Central memory CD8-positive, alpha-beta T cell (primary cell): Measurements from ENCODE around the gene PRCP.

Source experiments
- ATAC-seq: fragments of 150-1000 bp; cut with Tn5 transposase; replicated peaks from 2 replicates; pipeline ENCODE4 v1.10.0; 2022; ENCODE audit warnings: mild to moderate bottlenecking, moderate FRiP score, moderate number of reproducible peaks; ENCODE audit not compliant: poor library complexity, severe bottlenecking; ENCODE audit errors: extremely low read depth
- DNase-seq, 2 donors: peaks; one replicate each; pipeline ENCODE4 v3.0.0; 2021; ENCODE audit warnings: low spot score in 2 of 2
- H3K27ac Mint-ChIP-seq: one replicate; pipeline ENCODE4 v1.8.0; 2022; ENCODE audit warnings: low read depth, mild to moderate bottlenecking, moderate library complexity, mixed read lengths
- H3K27me3 Mint-ChIP-seq: one replicate; pipeline ENCODE4 v1.8.0; 2022; ENCODE audit warnings: mixed read lengths
- H3K36me3 Mint-ChIP-seq: one replicate; pipeline ENCODE4 v1.8.0; 2022; ENCODE audit warnings: mild to moderate bottlenecking, moderate library complexity, mixed read lengths; ENCODE audit not compliant: insufficient read depth
- H3K4me1 Mint-ChIP-seq: one replicate; pipeline ENCODE4 v1.8.0; 2022; ENCODE audit warnings: mixed read lengths
- H3K4me3 Mint-ChIP-seq: one replicate; pipeline ENCODE4 v1.8.0; 2022; ENCODE audit warnings: mild to moderate bottlenecking, moderate library complexity, mixed read lengths
- H3K9me3 Mint-ChIP-seq: one replicate; pipeline ENCODE4 v1.8.0; 2022; ENCODE audit warnings: mixed read lengths

The PRCP gene

GRCh38 chr11:82883853-82884252 is 16.4 kb downstream of the PRCP start:
- no peaks in the 10 kb centered on the region for H3K36me3 Mint-ChIP-seq
- H3K27ac Mint-ChIP-seq = no peak overlapping the region
- H3K27me3 Mint-ChIP-seq = no peaks in the 10 kb centered on the region
- H3K4me3 Mint-ChIP-seq = no peak overlapping the region
- no peaks in the 10 kb centered on the region for H3K9me3 Mint-ChIP-seq
- peaks cover 5% of the 10 kb centered on the region for H3K4me1 Mint-ChIP-seq
- no peak for ATAC-seq
- DNase-seq = no peak

- DNase-seq = no peak
- no peak overlapping the region for H3K4me3 Mint-ChIP-seq
- H3K27ac Mint-ChIP-seq = no peak overlapping the region
- no peaks in the 10 kb centered on the region for H3K27me3 Mint-ChIP-seq
- peaks cover 28% of the 10 kb centered on the region for H3K4me1 Mint-ChIP-seq
- H3K36me3 Mint-ChIP-seq = no peaks in the 10 kb centered on the region
- H3K9me3 Mint-ChIP-seq = peaks cover 5% of the 10 kb centered on the region
- no peak for ATAC-seq
These were observed 25.3 kb downstream of the PRCP start for GRCh38 chr11:82874646-82875523.

GRCh38 chr11:82873919-82874333 is 26.3 kb downstream of the PRCP start:
- H3K27ac Mint-ChIP-seq = no peak overlapping the region
- no peak overlapping the region for H3K4me3 Mint-ChIP-seq
- ATAC-seq (peak; percentile 36), DNase-seq (no peak)
- H3K9me3 Mint-ChIP-seq = peaks cover 5% of the 10 kb centered on the region
- no peaks in the 10 kb centered on the region for H3K27me3 Mint-ChIP-seq
- peaks cover 28% of the 10 kb centered on the region for H3K4me1 Mint-ChIP-seq
- H3K36me3 Mint-ChIP-seq = no peaks in the 10 kb centered on the region

GRCh38 chr11:82872377-82873150 is 27.7 kb downstream of the PRCP start:
- H3K27ac Mint-ChIP-seq = peak overlapping the region; percentile 30
- no peaks in the 10 kb centered on the region for H3K27me3 Mint-ChIP-seq
- DNase-seq (no peak), ATAC-seq (no peak)
- H3K4me1 Mint-ChIP-seq = peaks cover 31% of the 10 kb centered on the region
- no peaks in the 10 kb centered on the region for H3K36me3 Mint-ChIP-seq
- no peak overlapping the region for H3K4me3 Mint-ChIP-seq
- peaks cover 5% of the 10 kb centered on the region for H3K9me3 Mint-ChIP-seq

GRCh38 chr11:82871646-82872045 is 28.6 kb downstream of the PRCP start:
- no peaks in the 10 kb centered on the region for H3K27me3 Mint-ChIP-seq
- no peaks in the 10 kb centered on the region for H3K36me3 Mint-ChIP-seq
- H3K9me3 Mint-ChIP-seq = peaks cover 2% of the 10 kb centered on the region
- no peak overlapping the region for H3K4me3 Mint-ChIP-seq
- no peak overlapping the region for H3K27ac Mint-ChIP-seq
- ATAC-seq = no peak
- H3K4me1 Mint-ChIP-seq = peaks cover 34% of the 10 kb centered on the region
- DNase-seq = no peak

GRCh38 chr11:82869657-82870056 is 30.6 kb downstream of the PRCP start:
- no peaks in the 10 kb centered on the region for H3K9me3 Mint-ChIP-seq

GRCh38 chr11:82867495-82868082 is 32.6 kb downstream of the PRCP start:
- Mint-ChIP-seq H3K27ac (no peak overlapping the region), H3K27me3 (no peaks in the 10 kb centered on the region), H3K4me3 (no peak overlapping the region), H3K9me3 (no peaks in the 10 kb centered on the region), H3K4me1 (peaks cover 14% of the 10 kb centered on the region), H3K36me3 (peaks cover 2% of the 10 kb centered on the region)
- DNase-seq (peak; percentile 53 to 66), ATAC-seq (no peak)

More at GRCh38 chr11:82869657-82870056, 30.6 kb downstream of the PRCP start:
- no peaks in the 10 kb centered on the region for H3K27me3 Mint-ChIP-seq
- no peak overlapping the region for H3K27ac Mint-ChIP-seq
- peaks cover 2% of the 10 kb centered on the region for H3K36me3 Mint-ChIP-seq
- peaks cover 29% of the 10 kb centered on the region for H3K4me1 Mint-ChIP-seq
- ATAC-seq (no peak), DNase-seq (no peak)
- H3K4me3 Mint-ChIP-seq = no peak overlapping the region

GRCh38 chr11:82865841-82866240 is 34.4 kb downstream of the PRCP start:
- DNase-seq = no peak
- Mint-ChIP-seq H3K36me3 (peaks cover 2% of the 10 kb centered on the region), H3K27ac (no peak overlapping the region), H3K9me3 (no peaks in the 10 kb centered on the region), H3K4me3 (no peak overlapping the region), H3K27me3 (no peaks in the 10 kb centered on the region), H3K4me1 (peaks cover 6% of the 10 kb centered on the region)
- no peak for ATAC-seq

GRCh38 chr11:82864268-82864667 is 36.0 kb downstream of the PRCP start:
- H3K4me1 Mint-ChIP-seq = peaks cover 6% of the 10 kb centered on the region
- no peaks in the 10 kb centered on the region for H3K27me3 Mint-ChIP-seq
- H3K36me3 Mint-ChIP-seq = peaks cover 2% of the 10 kb centered on the region
- H3K9me3 Mint-ChIP-seq = no peaks in the 10 kb centered on the region
- DNase-seq (no peak), ATAC-seq (no peak)
- no peak overlapping the region for H3K4me3 Mint-ChIP-seq
- no peak overlapping the region for H3K27ac Mint-ChIP-seq

- Mint-ChIP-seq H3K4me3 (no peak overlapping the region), H3K36me3 (peaks cover 2% of the 10 kb centered on the region), H3K27me3 (no peaks in the 10 kb centered on the region), H3K27ac (no peak overlapping the region), H3K9me3 (no peaks in the 10 kb centered on the region), H3K4me1 (peaks cover 6% of the 10 kb centered on the region)
- ATAC-seq (no peak), DNase-seq (no peak)
These were observed 37.0 kb downstream of the PRCP start for GRCh38 chr11:82863209-82863608.

- Mint-ChIP-seq H3K4me1 (peaks cover 2% of the 10 kb centered on the region), H3K9me3 (no peaks in the 10 kb centered on the region), H3K36me3 (peaks cover 2% of the 10 kb centered on the region), H3K27me3 (no peaks in the 10 kb centered on the region), H3K4me3 (no peak overlapping the region), H3K27ac (no peak overlapping the region)
- ATAC-seq = no peak
- no peak for DNase-seq
These were observed 37.9 kb downstream of the PRCP start for GRCh38 chr11:82862379-82862778.

GRCh38 chr11:82859750-82860149 is 40.5 kb downstream of the PRCP start:
- Mint-ChIP-seq H3K27ac (no peak overlapping the region), H3K4me3 (no peak overlapping the region), H3K36me3 (no peaks in the 10 kb centered on the region), H3K27me3 (no peaks in the 10 kb centered on the region), H3K4me1 (no peaks in the 10 kb centered on the region), H3K9me3 (no peaks in the 10 kb centered on the region)
- DNase-seq (no peak), ATAC-seq (no peak)
